GM23338 (cell line): ENCODE results near the gene HOXB6. TPM values are rescaled to one million over a fixed set of nuclear protein-coding genes. Genes with fewer than 3 reads are reported as not detected.

Experiments
- ATAC-seq: fragments of 200-7000 bp; cut with Tn5 transposase; 3 replicates; pipeline ENCODE4 v1.9.1; 2020
- DNase-seq: peaks from one replicate; pipeline ENCODE4 v3.0.0-alpha.2; 2015; ENCODE audit warnings: low spot score
- H2AFZ ChIP-seq: fragments of 200-600 bp; sonication (generic); 2 replicates; pipeline ENCODE4 v1.8.0; 2016; ENCODE audit warnings: antibody characterized with exemption, mild to moderate bottlenecking, moderate library complexity
- H3F3A ChIP-seq: fragments of 200-600 bp; sonication (generic); replicated peaks from 2 replicates; pipeline ENCODE4 v1.8.0; 2017; ENCODE audit warnings: antibody characterized with exemption, mixed run types, low read depth
- H3K27ac ChIP-seq: fragments of 200-600 bp; sonication (generic); 2 replicates; pipeline ENCODE4 v1.6.1; 2016; ENCODE audit warnings: low read depth
- H3K27me3 ChIP-seq: fragments of 200-600 bp; sonication (generic); 2 replicates; pipeline ENCODE4 v1.8.0; 2016; ENCODE audit warnings: mild to moderate bottlenecking, mixed run types, moderate library complexity; ENCODE audit not compliant: insufficient read depth
- H3K36me3 ChIP-seq: fragments of 200-600 bp; sonication (generic); 2 replicates; pipeline ENCODE4 v1.8.0; 2016; ENCODE audit warnings: mild to moderate bottlenecking; ENCODE audit not compliant: insufficient read depth
- H3K4me1 ChIP-seq: fragments of 200-600 bp; sonication (generic); 2 replicates; pipeline ENCODE4 v1.8.0; 2016; ENCODE audit warnings: mild to moderate bottlenecking, moderate library complexity; ENCODE audit not compliant: insufficient read depth
- H3K4me2 ChIP-seq: fragments of 200-600 bp; sonication (generic); 2 replicates; pipeline ENCODE4 v1.7.1; 2017; ENCODE audit warnings: mixed run types
- H3K4me3 ChIP-seq: fragments of 200-600 bp; sonication (generic); 2 replicates; pipeline ENCODE4 v1.6.1; 2016; ENCODE audit warnings: mixed run types
- H3K79me2 ChIP-seq: fragments of 200-600 bp; sonication (generic); replicated peaks from 2 replicates; pipeline ENCODE4 v1.8.0; 2017; ENCODE audit warnings: mild to moderate bottlenecking; ENCODE audit not compliant: insufficient read depth
- H3K9me2 ChIP-seq: fragments of 200-600 bp; sonication (generic); 2 replicates; pipeline ENCODE4 v1.8.0; 2017; ENCODE audit not compliant: insufficient read depth
- H4K20me1 ChIP-seq: fragments of 200-600 bp; sonication (generic); replicated peaks from 2 replicates; pipeline ENCODE4 v1.8.0; 2017; ENCODE audit warnings: mild to moderate bottlenecking; ENCODE audit not compliant: insufficient read depth
- H3K27ac Mint-ChIP-seq: 2 replicates; pipeline ENCODE4 v1.8.0; 2020; ENCODE audit warnings: inconsistent platforms, mild to moderate bottlenecking, moderate library complexity, mixed read lengths
- H3K27me3 Mint-ChIP-seq: 3 replicates; pipeline ENCODE4 v1.8.0; 2022; ENCODE audit warnings: low read depth, mild to moderate bottlenecking, moderate library complexity, mixed read lengths, inconsistent platforms; ENCODE audit not compliant: insufficient read depth, poor library complexity
- H3K36me3 Mint-ChIP-seq: 3 replicates; pipeline ENCODE4 v1.8.0; 2021; ENCODE audit warnings: low read depth, mild to moderate bottlenecking, inconsistent platforms, moderate library complexity, mixed read lengths
- H3K4me1 Mint-ChIP-seq: 3 replicates; pipeline ENCODE4 v1.8.0; 2020; ENCODE audit warnings: mild to moderate bottlenecking, inconsistent platforms, mixed read lengths
- H3K4me3 Mint-ChIP-seq: 3 replicates; pipeline ENCODE4 v1.8.0; 2021; ENCODE audit warnings: moderate library complexity, mild to moderate bottlenecking, inconsistent platforms, mixed read lengths
- H3K9me3 Mint-ChIP-seq: 3 replicates; pipeline ENCODE4 v1.8.0; 2020; ENCODE audit warnings: moderate library complexity, mild to moderate bottlenecking, inconsistent platforms, mixed read lengths
- CREB1 ChIP-seq: fragments of 250-450 bp; sonication (Bioruptor Pico); IDR thresholded peaks from 2 replicates; pipeline ENCODE4 v1.5.0; 2020; ENCODE audit warnings: low read depth, mild to moderate bottlenecking, moderate library complexity
- EZH2 ChIP-seq: fragments of 200-600 bp; sonication (generic); IDR thresholded peaks from one replicate; pipeline ENCODE4 v1.8.0; 2017; ENCODE audit warnings: antibody characterized with exemption, mild to moderate bottlenecking, low read depth; ENCODE audit not compliant: unreplicated experiment
- JUNB ChIP-seq: IDR thresholded peaks from one replicate; pipeline ENCODE4 v1.6.1; 2016; ENCODE audit warnings: antibody characterized with exemption; ENCODE audit not compliant: unreplicated experiment
- NANOG ChIP-seq: IDR thresholded peaks from 2 replicates; pipeline ENCODE4 v1.6.1; 2016; ENCODE audit warnings: antibody characterized with exemption, borderline replicate concordance
- STAT1 ChIP-seq: IDR thresholded peaks from one replicate; pipeline ENCODE4 v1.6.1; 2016; ENCODE audit warnings: antibody characterized with exemption; ENCODE audit not compliant: unreplicated experiment
- ZNF331 ChIP-seq: fragments of 250-450 bp; sonication (Bioruptor Pico); IDR thresholded peaks from 2 replicates; pipeline ENCODE4 v1.5.0; 2020; ENCODE audit warnings: low read depth, mild to moderate bottlenecking, moderate library complexity
- polyA plus RNA-seq: library from polyadenylated mRNA; unstranded; fragments of >200 nt; fragmentation: Nextera tagmentation; extraction: Ambion mirVana; gene quantifications from 2 replicates; pipeline ENCODE4 v1.2.1, GENCODE V29; 2016
- total RNA-seq: library from RNA; depleted of rRNA; stranded (reverse); fragments of >200 nt; shearing (Covaris generic); gene quantifications from 2 replicates; pipeline ENCODE4 v1.2.3, GENCODE V29; 2014
- TF ChIP-seq, protein P1 (sequence below): IDR thresholded peaks from 2 replicates; pipeline ENCODE4 v1.6.1; 2016; ENCODE audit warnings: antibody characterized with exemption
- TF ChIP-seq, protein P2 (sequence below), 2 experiments: fragments of 200-600 bp in 1 of 2; sonication (generic) in 1 of 2; conservative IDR thresholded peaks; 2 replicates each; pipeline versions ENCODE4 v1.5.1 to v1.6.1; 2016 to 2017; ENCODE audit warnings: antibody characterized with exemption in 2 of 2, low read depth in 2 of 2, mild to moderate bottlenecking in 2 of 2, moderate library complexity in 1 of 2

Gene HOXB6
- total and polyA plus RNA-seq, 2 experiments from 2014 or later, result not detected

DNA sequence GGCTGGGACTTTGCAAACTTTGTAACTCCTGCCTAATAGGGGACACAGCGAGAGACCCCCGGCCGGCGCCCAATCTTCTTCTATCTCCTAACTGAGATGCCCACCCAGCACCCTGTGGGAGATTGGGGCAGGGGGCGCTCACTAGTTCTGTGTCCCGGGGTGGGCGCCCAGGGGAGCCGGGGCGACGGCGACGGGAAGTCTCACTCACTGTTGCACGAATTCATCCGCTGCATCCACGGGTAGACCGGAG is 7.3 kb downstream of the HOXB6 start:
- no peaks in the 10 kb centered on the region for H3K79me2 ChIP-seq
- peaks cover 58% of the 10 kb centered on the region for H3F3A ChIP-seq
- no peaks in the 10 kb centered on the region for H3K9me2 ChIP-seq
- TF ChIP-seq, protein P1, sequence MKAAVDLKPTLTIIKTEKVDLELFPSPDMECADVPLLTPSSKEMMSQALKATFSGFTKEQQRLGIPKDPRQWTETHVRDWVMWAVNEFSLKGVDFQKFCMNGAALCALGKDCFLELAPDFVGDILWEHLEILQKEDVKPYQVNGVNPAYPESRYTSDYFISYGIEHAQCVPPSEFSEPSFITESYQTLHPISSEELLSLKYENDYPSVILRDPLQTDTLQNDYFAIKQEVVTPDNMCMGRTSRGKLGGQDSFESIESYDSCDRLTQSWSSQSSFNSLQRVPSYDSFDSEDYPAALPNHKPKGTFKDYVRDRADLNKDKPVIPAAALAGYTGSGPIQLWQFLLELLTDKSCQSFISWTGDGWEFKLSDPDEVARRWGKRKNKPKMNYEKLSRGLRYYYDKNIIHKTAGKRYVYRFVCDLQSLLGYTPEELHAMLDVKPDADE, result no peak
- no peak for TF ChIP-seq NANOG
- TF ChIP-seq ZNF331 (CRISPR knock-in tag), result no peak
- no peak for TF ChIP-seq EZH2
- no peak for TF ChIP-seq STAT1
- TF ChIP-seq, protein P2, sequence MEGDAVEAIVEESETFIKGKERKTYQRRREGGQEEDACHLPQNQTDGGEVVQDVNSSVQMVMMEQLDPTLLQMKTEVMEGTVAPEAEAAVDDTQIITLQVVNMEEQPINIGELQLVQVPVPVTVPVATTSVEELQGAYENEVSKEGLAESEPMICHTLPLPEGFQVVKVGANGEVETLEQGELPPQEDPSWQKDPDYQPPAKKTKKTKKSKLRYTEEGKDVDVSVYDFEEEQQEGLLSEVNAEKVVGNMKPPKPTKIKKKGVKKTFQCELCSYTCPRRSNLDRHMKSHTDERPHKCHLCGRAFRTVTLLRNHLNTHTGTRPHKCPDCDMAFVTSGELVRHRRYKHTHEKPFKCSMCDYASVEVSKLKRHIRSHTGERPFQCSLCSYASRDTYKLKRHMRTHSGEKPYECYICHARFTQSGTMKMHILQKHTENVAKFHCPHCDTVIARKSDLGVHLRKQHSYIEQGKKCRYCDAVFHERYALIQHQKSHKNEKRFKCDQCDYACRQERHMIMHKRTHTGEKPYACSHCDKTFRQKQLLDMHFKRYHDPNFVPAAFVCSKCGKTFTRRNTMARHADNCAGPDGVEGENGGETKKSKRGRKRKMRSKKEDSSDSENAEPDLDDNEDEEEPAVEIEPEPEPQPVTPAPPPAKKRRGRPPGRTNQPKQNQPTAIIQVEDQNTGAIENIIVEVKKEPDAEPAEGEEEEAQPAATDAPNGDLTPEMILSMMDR (conservative IDR thresholded peaks at IDR 0.05; ENCODE audit: low read depth in 2 of 2), result no peak
- TF ChIP-seq CREB1 (CRISPR knock-in tag), result no peak
- peaks cover 52% of the 10 kb centered on the region for H4K20me1 ChIP-seq
- peak overlapping the region; percentile 24; the same call in 1 of the 3 replicates for H3K4me3 Mint-ChIP-seq
- H3K9me3 Mint-ChIP-seq, result no peaks in the 10 kb centered on the region; the same call in 2 of the 3 replicates
- no peak overlapping the region for H3K27ac ChIP-seq
- DNase-seq (no peak), ATAC-seq (no peak)
- peaks cover 54% of the 10 kb centered on the region for H3K4me1 ChIP-seq
- H3K4me1 Mint-ChIP-seq, result peaks cover 35% of the 10 kb centered on the region
- H3K36me3 Mint-ChIP-seq, result peaks cover 3% of the 10 kb centered on the region; the same call in 1 of the 3 replicates
- H3K4me3 ChIP-seq, result peak overlapping the region; percentile 38
- peaks cover 100% of the 10 kb centered on the region for H3K27me3 Mint-ChIP-seq
- no peaks in the 10 kb centered on the region for H3K36me3 ChIP-seq
- no peak overlapping the region for H2AFZ ChIP-seq
- H3K27ac Mint-ChIP-seq, result no peak overlapping the region
- peak overlapping the region; percentile 60; the same call in 1 of the 2 replicates for H3K4me2 ChIP-seq
- peaks cover 100% of the 10 kb centered on the region for H3K27me3 ChIP-seq

DNA sequence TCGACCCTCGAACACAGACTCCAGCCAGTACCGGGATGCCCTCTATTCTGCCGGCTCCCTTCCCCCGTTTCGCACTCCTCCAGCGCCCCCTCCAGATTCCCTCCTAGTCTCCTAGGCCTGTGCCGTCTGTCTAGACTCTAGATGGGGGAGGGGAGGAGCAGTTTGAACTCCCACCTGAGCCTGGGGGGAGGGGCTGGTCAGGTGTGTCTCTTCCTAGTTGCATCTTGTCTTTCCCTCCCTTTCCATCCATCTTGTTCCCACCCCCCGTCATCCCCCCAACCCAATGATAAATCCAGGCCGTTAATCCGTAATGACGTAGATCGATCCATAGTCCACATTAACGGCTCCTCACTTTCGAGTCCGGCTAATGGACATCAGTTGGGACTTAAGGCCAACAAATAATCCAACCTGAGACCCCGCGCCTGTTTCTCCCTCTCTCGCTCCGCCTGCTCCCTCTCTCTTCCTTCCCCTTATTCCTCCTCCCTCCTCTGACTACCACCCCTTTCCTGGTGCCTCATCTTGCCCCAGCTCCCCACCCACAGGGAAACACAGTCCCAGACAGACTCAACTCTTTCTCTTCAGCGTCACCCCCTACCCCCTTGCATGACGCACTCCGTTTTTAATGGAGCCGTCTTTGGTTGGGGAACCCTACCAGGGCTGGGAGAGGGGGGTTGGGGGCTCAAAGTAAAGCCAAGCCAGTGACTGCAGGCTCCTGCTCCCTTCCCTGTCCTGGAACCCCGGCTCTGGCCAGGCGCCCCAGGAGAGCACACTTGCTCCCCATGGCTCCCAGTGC is 7.9 kb downstream of the HOXB6 start:
- no peaks in the 10 kb centered on the region for H3K9me2 ChIP-seq
- H3K79me2 ChIP-seq, result no peaks in the 10 kb centered on the region
- no peaks in the 10 kb centered on the region for H3K36me3 ChIP-seq
- no peak overlapping the region for H2AFZ ChIP-seq
- Mint-ChIP-seq H3K4me1 (peaks cover 33% of the 10 kb centered on the region), H3K27me3 (peaks cover 100% of the 10 kb centered on the region), H3K27ac (no peak overlapping the region), H3K36me3 (peaks cover 3% of the 10 kb centered on the region; the same call in 1 of the 3 replicates), H3K9me3 (no peaks in the 10 kb centered on the region; the same call in 2 of the 3 replicates), H3K4me3 (peak overlapping the region; percentile 52; the same call in 1 of the 3 replicates)
- H4K20me1 ChIP-seq, result peaks cover 52% of the 10 kb centered on the region
- DNase-seq (peak; percentile 81), ATAC-seq (peak; percentile 2; the same call in 2 of the 3 replicates)
- H3K4me1 ChIP-seq, result peaks cover 53% of the 10 kb centered on the region
- H3K27ac ChIP-seq, result no peak overlapping the region
- H3K4me2 ChIP-seq, result peak overlapping the region; percentile 73
- peak overlapping the region; percentile 41; the same call in 1 of the 2 replicates for H3K4me3 ChIP-seq
- TF ChIP-seq, protein P2 (conservative IDR thresholded peaks at IDR 0.05; ENCODE audit: low read depth in 2 of 2), result peak in 1 of 2 experiments; percentile 37; a peak in 2 of 4 replicates
- TF ChIP-seq JUNB (no peak), EZH2 (peak; percentile 79)
- H3F3A ChIP-seq, result peaks cover 58% of the 10 kb centered on the region
- H3K27me3 ChIP-seq, result peaks cover 100% of the 10 kb centered on the region
